CD4-positive, alpha-beta T cell (primary cell): ENCODE data around the gene EFEMP1. TPM values are rescaled to one million over a fixed set of nuclear protein-coding genes. Genes with fewer than 3 reads are reported as not detected.

Experiments
- ATAC-seq: fragments of 200-7000 bp; cut with Tn5 transposase; one replicate; pipeline ENCODE4 v1.10.0; 2022; ENCODE audit warnings: mild to moderate bottlenecking; ENCODE audit not compliant: poor library complexity
- CTCF ChIA-PET: fragments of 350-600 bp; sonication (Branson Sonifier 250); formaldehyde crosslinking; loops from one replicate; lab custom pipeline; 2021; ENCODE audit warnings: antibody characterized with exemption, inconsistent platforms; lab: Charles Lee
- POLR2A ChIA-PET: fragments of 350-600 bp; sonication (Branson Sonifier 250); formaldehyde crosslinking; loops from one replicate; lab custom pipeline; 2021; ENCODE audit warnings: antibody characterized with exemption, inconsistent platforms; lab: Charles Lee
- DNase-seq, 14 experiments: peaks; one replicate each; pipeline ENCODE4 v3.0.0-alpha.2; 2013 to 2020; ENCODE audit warnings: mixed read lengths in 2 of 14
- H3K27ac ChIP-seq, 2 donors: one replicate each; pipeline versions ENCODE4 v1.5.1 to v1.7.0; 2013; ENCODE audit warnings: low read length in 2 of 2, low read depth in 1 of 2, mild to moderate bottlenecking in 1 of 2
- H3K27me3 ChIP-seq, 2 experiments: 1 replicate in 1 of 2; 2 replicates in 1 of 2; pipeline versions ENCODE4 v1.6.1 to v1.7.0; 2013; ENCODE audit warnings: low read length in 2 of 2, control low read depth in 1 of 2, mild to moderate bottlenecking in 1 of 2, moderate library complexity in 1 of 2; ENCODE audit not compliant: insufficient read depth in 2 of 2, control insufficient read depth in 1 of 2
- H3K36me3 ChIP-seq: one replicate; pipeline ENCODE4 v1.6.1; 2013; ENCODE audit warnings: low read length, control low read depth; ENCODE audit not compliant: insufficient read depth
- H3K4me1 ChIP-seq: one replicate; pipeline ENCODE4 v1.6.1; 2013; ENCODE audit warnings: low read length, control low read depth; ENCODE audit not compliant: insufficient read depth
- H3K4me3 ChIP-seq: one replicate; pipeline ENCODE4 v1.5.1; 2013; ENCODE audit warnings: mild to moderate bottlenecking, low read length, moderate library complexity
- H3K9me3 ChIP-seq, 2 experiments: 1 replicate in 1 of 2; 2 replicates in 1 of 2; pipeline versions ENCODE4 v1.6.1 to v1.7.0; 2013; ENCODE audit warnings: low read length in 2 of 2, mild to moderate bottlenecking in 2 of 2, control low read depth in 1 of 2, moderate library complexity in 1 of 2; ENCODE audit not compliant: control insufficient read depth in 1 of 2, insufficient read depth in 1 of 2
- H3K27ac Mint-ChIP-seq: one replicate; pipeline ENCODE4 v1.8.0; 2020; ENCODE audit warnings: mixed read lengths
- H3K27me3 Mint-ChIP-seq: one replicate; pipeline ENCODE4 v1.8.0; 2021; ENCODE audit warnings: mixed read lengths
- H3K36me3 Mint-ChIP-seq: one replicate; pipeline ENCODE4 v1.8.0; 2021; ENCODE audit warnings: low read depth, mixed read lengths
- H3K4me1 Mint-ChIP-seq: one replicate; pipeline ENCODE4 v1.8.0; 2021; ENCODE audit warnings: low read depth, mixed read lengths
- H3K4me3 Mint-ChIP-seq: one replicate; pipeline ENCODE4 v1.8.0; 2020; ENCODE audit warnings: mild to moderate bottlenecking, mixed read lengths
- H3K9me3 Mint-ChIP-seq: one replicate; pipeline ENCODE4 v1.8.0; 2020; ENCODE audit warnings: mixed read lengths
- intact Hi-C, 2 experiments: fragments of 100-400 bp; cut with DNase I in 1 of 2; cut with micrococcal nuclease in 1 of 2; formaldehyde crosslinking; loops; one replicate each; pipeline versions ENCODE4 v1.15.1 to v1.9.0; 2023 to 2025; cut with DNase I, micrococcal nuclease
- total RNA-seq, 174 experiments: library from RNA in 2 of 174; stranded (reverse) in 2 of 174; gene quantifications; one replicate each; pipeline ENCODE4 v1.2.3 and lab custom pipeline; 2021 to 2026
- TF ChIP-seq, protein P1 (sequence below): fragments of 200-600 bp; IDR thresholded peaks from one replicate; pipeline ENCODE4 v1.8.0; 2022; ENCODE audit warnings: antibody characterized with exemption, mild to moderate bottlenecking

The EFEMP1 gene
- total RNA-seq, 2 experiments from 2014 or later: not detected

DNA sequence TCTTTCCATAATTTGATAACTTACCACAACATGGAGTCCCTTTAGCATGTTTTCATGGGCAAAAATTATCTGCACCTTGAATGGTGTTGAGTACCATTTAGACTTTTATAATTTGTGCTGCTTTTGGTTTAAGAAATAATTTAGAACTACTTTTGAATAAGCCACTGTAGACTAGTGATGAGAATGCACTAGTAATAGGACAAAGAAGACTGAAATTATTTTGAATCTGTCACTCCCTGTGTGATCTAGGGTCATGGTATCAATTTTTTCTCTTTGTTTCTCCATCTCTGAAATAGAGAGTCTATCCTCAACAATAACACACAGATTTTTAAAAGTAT, 37.7 kb downstream of the EFEMP1 start:
- DNase-seq: no peak
- H3K4me1 ChIP-seq: no peaks in the 10 kb centered on the region
- intact Hi-C loops: no loop called here
- H3K36me3 ChIP-seq: no peaks in the 10 kb centered on the region
- TF ChIP-seq, protein P1, sequence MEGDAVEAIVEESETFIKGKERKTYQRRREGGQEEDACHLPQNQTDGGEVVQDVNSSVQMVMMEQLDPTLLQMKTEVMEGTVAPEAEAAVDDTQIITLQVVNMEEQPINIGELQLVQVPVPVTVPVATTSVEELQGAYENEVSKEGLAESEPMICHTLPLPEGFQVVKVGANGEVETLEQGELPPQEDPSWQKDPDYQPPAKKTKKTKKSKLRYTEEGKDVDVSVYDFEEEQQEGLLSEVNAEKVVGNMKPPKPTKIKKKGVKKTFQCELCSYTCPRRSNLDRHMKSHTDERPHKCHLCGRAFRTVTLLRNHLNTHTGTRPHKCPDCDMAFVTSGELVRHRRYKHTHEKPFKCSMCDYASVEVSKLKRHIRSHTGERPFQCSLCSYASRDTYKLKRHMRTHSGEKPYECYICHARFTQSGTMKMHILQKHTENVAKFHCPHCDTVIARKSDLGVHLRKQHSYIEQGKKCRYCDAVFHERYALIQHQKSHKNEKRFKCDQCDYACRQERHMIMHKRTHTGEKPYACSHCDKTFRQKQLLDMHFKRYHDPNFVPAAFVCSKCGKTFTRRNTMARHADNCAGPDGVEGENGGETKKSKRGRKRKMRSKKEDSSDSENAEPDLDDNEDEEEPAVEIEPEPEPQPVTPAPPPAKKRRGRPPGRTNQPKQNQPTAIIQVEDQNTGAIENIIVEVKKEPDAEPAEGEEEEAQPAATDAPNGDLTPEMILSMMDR: no peak
- Mint-ChIP-seq H3K27ac (no peak overlapping the region), H3K27me3 (peaks cover 3% of the 10 kb centered on the region), H3K4me1 (no peaks in the 10 kb centered on the region), H3K9me3 (no peaks in the 10 kb centered on the region), H3K36me3 (no peaks in the 10 kb centered on the region), H3K4me3 (no peak overlapping the region)
- ATAC-seq: no peak
- H3K4me3 ChIP-seq: no peak overlapping the region
- no peaks in the 10 kb centered on the region for H3K9me3 ChIP-seq
- ChIA-PET POLR2A (no interaction called here), CTCF (no interaction called here)
- H3K27me3 ChIP-seq: no peaks in the 10 kb centered on the region
- H3K27ac ChIP-seq: no peak overlapping the region

DNA sequence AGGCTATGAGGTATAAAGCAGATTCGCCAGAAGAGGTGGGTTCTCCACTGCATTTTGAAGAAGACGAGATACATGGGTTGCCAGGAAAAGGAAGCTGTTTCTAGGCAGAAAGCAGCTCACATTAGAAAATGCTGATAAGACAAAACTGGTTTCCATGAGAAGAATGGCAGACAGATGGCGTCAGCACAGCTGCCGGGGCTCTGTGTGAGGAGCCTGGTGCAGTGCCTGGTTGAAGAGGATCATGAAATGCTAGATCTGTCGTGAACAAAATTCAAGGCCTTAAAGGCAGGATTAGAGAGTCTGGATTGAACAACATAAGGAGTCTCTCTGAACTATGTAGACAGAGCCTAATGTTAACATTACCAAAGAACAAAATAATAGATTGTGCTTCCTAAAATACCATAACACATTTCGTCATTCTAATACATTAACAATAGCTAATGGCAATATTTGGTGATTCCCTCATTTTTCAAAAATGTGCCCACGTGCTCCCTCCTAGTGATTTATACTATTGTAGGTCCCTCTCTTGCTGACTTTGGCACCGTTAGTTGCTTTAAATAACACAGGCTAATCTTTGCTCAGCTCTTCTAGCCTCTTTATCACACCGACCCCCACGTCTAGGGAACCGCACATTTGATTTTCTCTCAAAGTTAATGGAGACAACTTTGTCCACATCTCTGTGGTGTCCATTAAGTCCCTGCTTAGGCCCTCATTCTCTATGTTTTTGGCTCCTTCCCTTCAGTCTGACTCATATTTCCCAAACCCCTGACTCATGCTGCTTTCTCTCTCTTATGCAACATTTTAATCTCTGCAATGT, 38.2 kb downstream of the EFEMP1 start:
- H3K27ac Mint-ChIP-seq: no peak overlapping the region
- Histone ChIP-seq H3K9me3 (no peaks in the 10 kb centered on the region), H3K36me3 (no peaks in the 10 kb centered on the region), H3K27me3 (no peaks in the 10 kb centered on the region), H3K27ac (no peak overlapping the region), H3K4me3 (no peak overlapping the region), H3K4me1 (no peaks in the 10 kb centered on the region)
- no peaks in the 10 kb centered on the region for H3K36me3 Mint-ChIP-seq
- POLR2A ChIA-PET: no interaction called here
- ATAC-seq (no peak), DNase-seq (peak in 2 of 14 experiments; percentile 11 to 28)
- no peak overlapping the region for H3K4me3 Mint-ChIP-seq
- intact Hi-C loops: no loop called here
- TF ChIP-seq, protein P1: no peak
- CTCF ChIA-PET: no interaction called here
- no peaks in the 10 kb centered on the region for H3K4me1 Mint-ChIP-seq
- H3K9me3 Mint-ChIP-seq: no peaks in the 10 kb centered on the region
- H3K27me3 Mint-ChIP-seq: peaks cover 3% of the 10 kb centered on the region

DNA sequence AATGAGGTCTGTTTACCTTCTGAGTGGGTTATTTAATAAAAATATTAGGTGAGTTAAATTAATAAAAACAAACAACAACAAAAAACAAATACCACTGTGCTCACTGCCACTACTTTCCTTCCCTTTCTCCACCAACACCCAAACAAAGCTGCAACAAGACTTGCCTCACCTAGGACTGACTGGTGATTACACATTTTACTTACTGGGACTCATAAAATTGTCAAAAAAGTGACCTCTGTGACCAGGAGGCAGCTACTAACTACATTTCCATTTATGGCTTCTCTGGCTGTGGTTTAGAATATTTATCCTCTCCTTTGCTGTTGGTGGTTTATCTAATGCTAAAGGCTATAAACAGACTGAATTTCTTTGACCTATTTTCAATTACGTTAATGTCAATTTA, 39.8 kb downstream of the EFEMP1 start:
- Mint-ChIP-seq H3K4me3 (no peak overlapping the region), H3K36me3 (no peaks in the 10 kb centered on the region), H3K27ac (no peak overlapping the region), H3K27me3 (no peaks in the 10 kb centered on the region), H3K9me3 (no peaks in the 10 kb centered on the region), H3K4me1 (no peaks in the 10 kb centered on the region)
- TF ChIP-seq, protein P1: no peak
- Histone ChIP-seq H3K27ac (no peak overlapping the region), H3K36me3 (no peaks in the 10 kb centered on the region), H3K4me3 (no peak overlapping the region), H3K27me3 (no peaks in the 10 kb centered on the region), H3K9me3 (no peaks in the 10 kb centered on the region), H3K4me1 (no peaks in the 10 kb centered on the region)
- intact Hi-C loops: no loop called here
- DNase-seq: no peak
- CTCF ChIA-PET: no interaction called here
- no peak for ATAC-seq
- POLR2A ChIA-PET: no interaction called here
